ENCODE measurements around the gene RCOR1.

Gene RCOR1

DNA sequence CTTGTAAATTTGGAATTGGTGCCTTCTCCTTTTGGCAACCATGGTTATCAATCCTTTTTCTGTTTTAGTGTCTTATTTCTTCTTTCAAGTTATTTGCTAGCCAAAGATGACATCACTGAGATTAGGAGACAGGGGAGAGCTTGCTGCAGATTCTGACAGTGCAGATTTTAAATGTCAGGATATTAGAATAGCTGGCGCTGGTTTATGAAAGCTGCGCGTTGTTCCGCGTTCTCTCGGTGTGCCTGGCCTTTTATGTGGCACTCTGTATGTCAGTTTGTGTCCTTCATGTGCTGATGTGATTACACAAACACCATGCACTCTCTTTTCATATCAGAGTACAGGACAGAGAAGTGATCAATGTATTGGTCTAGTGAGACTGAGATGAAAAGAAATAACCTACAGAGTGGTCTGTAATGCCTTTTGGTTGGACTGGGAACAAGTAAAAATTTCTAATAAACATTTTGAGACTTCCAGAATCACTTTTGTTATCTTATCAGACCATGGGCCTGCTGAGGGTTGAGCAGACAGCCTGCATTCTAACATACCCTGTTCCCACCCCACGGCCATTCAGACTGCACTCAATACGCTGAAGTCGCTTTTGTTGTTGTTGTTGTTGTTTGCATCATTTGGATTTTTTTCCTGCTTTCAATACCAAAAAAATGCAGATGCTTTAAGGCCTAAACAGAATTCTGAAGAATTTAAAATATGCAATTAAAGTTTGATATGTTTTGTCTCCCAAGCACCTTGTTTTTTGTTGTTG is 135.1 kb downstream of the RCOR1 start:
- peaks cover 15% of the 10 kb centered on the region for H3K4me1 Mint-ChIP-seq
- H3K36me3 Mint-ChIP-seq (ENCODE audit: low read depth): peaks cover 67% of the 10 kb centered on the region
- H3K27me3 Mint-ChIP-seq (ENCODE audit: low read depth): no peaks in the 10 kb centered on the region
- TF ChIP-seq, protein P1, sequence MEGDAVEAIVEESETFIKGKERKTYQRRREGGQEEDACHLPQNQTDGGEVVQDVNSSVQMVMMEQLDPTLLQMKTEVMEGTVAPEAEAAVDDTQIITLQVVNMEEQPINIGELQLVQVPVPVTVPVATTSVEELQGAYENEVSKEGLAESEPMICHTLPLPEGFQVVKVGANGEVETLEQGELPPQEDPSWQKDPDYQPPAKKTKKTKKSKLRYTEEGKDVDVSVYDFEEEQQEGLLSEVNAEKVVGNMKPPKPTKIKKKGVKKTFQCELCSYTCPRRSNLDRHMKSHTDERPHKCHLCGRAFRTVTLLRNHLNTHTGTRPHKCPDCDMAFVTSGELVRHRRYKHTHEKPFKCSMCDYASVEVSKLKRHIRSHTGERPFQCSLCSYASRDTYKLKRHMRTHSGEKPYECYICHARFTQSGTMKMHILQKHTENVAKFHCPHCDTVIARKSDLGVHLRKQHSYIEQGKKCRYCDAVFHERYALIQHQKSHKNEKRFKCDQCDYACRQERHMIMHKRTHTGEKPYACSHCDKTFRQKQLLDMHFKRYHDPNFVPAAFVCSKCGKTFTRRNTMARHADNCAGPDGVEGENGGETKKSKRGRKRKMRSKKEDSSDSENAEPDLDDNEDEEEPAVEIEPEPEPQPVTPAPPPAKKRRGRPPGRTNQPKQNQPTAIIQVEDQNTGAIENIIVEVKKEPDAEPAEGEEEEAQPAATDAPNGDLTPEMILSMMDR (IDR thresholded peaks at IDR 0.05; ENCODE audit: unreplicated experiment in 3 of 3): no peak
- no peak overlapping the region for H3K4me3 Mint-ChIP-seq
- no peaks in the 10 kb centered on the region for H3K9me3 Mint-ChIP-seq
- no peak overlapping the region for H3K27ac Mint-ChIP-seq

DNA sequence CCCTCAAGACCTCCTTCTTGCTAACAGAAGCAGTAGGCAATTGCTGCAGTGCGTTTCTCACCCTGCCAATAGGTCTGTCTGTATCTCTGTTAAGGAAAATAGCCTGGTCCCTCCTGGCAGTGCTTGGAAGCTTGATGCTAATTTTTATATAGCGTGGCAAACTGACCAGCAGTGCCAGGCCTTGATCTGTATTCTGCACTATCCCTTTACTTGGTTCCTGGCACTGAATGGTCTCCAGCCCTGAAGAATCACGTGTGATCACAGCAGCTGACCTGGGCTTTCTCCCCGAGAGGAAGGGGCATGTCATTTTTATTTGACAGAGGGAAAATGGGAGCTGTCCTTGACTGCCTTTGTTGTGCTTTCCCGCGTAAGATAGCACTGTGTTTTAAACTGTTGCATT is 136.1 kb downstream of the RCOR1 start:
- Mint-ChIP-seq H3K4me1 (peaks cover 15% of the 10 kb centered on the region), H3K27me3 (ENCODE audit: low read depth) (no peaks in the 10 kb centered on the region), H3K4me3 (no peak overlapping the region), H3K9me3 (no peaks in the 10 kb centered on the region), H3K36me3 (ENCODE audit: low read depth) (peaks cover 65% of the 10 kb centered on the region), H3K27ac (no peak overlapping the region)
- TF ChIP-seq, protein P1 (IDR thresholded peaks at IDR 0.05; ENCODE audit: unreplicated experiment in 3 of 3): no peak

DNA sequence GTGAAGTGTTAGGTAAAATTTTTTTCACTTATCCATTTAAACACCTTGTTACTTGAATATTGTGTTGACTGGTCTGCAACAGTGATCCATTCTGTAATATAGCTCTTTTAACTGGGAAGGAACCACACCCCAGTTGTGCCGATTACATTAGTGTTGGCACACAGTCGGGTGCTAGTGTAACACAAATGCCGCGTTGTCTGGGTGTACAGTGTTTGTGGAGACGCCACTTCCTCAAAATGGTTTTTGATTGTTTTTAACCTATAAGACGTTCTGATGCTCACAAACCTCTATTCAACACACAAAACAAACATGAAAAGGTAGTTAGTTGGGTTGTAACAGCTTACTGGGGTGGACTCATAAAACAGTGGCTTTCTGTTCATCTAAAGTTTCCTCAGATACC is 136.8 kb downstream of the RCOR1 start:
- TF ChIP-seq, protein P1 (IDR thresholded peaks at IDR 0.05; ENCODE audit: unreplicated experiment in 3 of 3): no peak
- Mint-ChIP-seq H3K9me3 (no peaks in the 10 kb centered on the region), H3K27ac (no peak overlapping the region)

DNA sequence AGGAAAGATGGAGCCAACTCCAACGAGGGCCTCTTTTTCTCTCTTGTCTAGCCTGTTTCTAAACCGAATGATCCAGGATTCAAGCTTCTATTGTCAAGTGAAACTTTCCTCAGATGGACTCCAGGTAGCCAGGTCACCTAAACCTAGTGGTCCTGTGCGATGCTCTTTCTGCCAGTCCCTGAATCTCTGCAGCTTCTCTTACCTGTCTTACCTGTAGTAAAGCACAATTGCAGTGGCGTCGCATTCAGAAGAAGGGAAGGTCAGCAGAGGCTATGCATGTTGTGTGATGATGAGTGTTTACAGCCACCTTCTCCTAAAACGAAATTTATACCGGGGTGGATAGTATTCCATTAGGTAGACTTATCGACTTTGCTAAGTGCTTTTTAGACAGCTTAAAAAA is 137.4 kb downstream of the RCOR1 start:
- Mint-ChIP-seq H3K36me3 (ENCODE audit: low read depth) (peaks cover 61% of the 10 kb centered on the region), H3K27me3 (ENCODE audit: low read depth) (no peaks in the 10 kb centered on the region), H3K4me1 (peaks cover 6% of the 10 kb centered on the region), H3K4me3 (no peak overlapping the region), H3K9me3 (no peaks in the 10 kb centered on the region), H3K27ac (no peak overlapping the region)
- TF ChIP-seq, protein P1 (IDR thresholded peaks at IDR 0.05; ENCODE audit: unreplicated experiment in 3 of 3): no peak

More for the DNA sequence above, 136.8 kb downstream of the RCOR1 start:
- H3K27me3 Mint-ChIP-seq (ENCODE audit: low read depth): no peaks in the 10 kb centered on the region
- H3K4me3 Mint-ChIP-seq: no peak overlapping the region
- peaks cover 61% of the 10 kb centered on the region for H3K36me3 Mint-ChIP-seq (ENCODE audit: low read depth)
- H3K4me1 Mint-ChIP-seq: peaks cover 10% of the 10 kb centered on the region

DNA sequence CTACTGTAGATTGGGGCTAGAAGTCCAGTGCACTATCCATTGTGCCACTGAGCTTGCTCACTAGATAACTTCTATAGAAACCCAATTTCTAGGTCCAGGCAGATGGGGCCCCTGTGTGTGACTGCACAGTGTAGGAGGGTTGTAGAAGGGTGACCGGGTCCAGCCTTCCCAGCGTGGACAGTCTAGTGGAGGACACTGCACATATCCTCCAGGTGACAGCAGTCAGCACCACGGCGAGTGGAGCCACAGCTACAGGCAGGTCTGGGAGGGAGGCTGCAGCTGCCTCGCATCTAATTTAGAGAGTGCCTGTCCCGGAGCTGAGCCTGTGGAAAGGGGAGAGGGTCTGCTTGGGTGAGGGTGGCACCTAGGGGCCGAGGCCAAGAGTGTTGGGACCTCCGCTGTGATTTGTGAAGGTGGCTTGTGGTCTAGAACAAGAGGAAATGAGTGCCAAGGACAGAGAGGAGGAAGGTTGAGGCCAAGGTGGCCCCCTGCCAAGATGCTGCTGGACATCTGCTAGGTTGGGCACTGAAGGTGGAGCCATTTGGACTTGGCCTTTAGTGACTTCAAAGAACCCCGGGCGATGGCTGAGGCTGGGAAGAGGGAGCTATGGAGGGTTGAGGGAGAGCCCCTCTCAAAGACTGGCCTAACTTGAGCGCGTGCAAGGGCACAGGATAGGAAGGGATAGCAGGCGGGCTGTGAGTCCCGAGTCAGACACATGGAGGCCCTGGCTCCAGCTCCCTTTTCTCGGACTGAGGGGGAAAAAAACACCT is 138.8 kb downstream of the RCOR1 start:
- TF ChIP-seq, protein P1 (IDR thresholded peaks at IDR 0.05; ENCODE audit: unreplicated experiment in 3 of 3): no peak
- H3K9me3 Mint-ChIP-seq: no peaks in the 10 kb centered on the region
- H3K36me3 Mint-ChIP-seq (ENCODE audit: low read depth): peaks cover 54% of the 10 kb centered on the region
- peaks cover 5% of the 10 kb centered on the region for H3K4me1 Mint-ChIP-seq
- no peak overlapping the region for H3K4me3 Mint-ChIP-seq
- no peak overlapping the region for H3K27ac Mint-ChIP-seq
- no peaks in the 10 kb centered on the region for H3K27me3 Mint-ChIP-seq (ENCODE audit: low read depth)
